Hepatocyte (in vitro differentiated cells): ENCODE measurements around the gene GAPVD1. TPM values are rescaled to one million over a fixed set of nuclear protein-coding genes. Genes with fewer than 3 reads are reported as not detected.

ENCODE experiments used
- DNase-seq: peaks from one replicate; pipeline ENCODE4 v3.0.0-alpha.2; 2016; ENCODE audit warnings: low spot score
- H2AFZ ChIP-seq: fragments of 200-600 bp; sonication (generic); 2 replicates; pipeline ENCODE4 v1.6.0; 2016; ENCODE audit warnings: antibody characterized with exemption, mild to moderate bottlenecking
- H3K27ac ChIP-seq: fragments of 200-600 bp; sonication (generic); 2 replicates; pipeline ENCODE4 v1.5.1; 2016; ENCODE audit warnings: mild to moderate bottlenecking
- H3K27me3 ChIP-seq: fragments of 200-600 bp; sonication (generic); 2 replicates; pipeline ENCODE4 v1.6.1; 2016
- H3K36me3 ChIP-seq: fragments of 200-600 bp; sonication (generic); replicated peaks from 2 replicates; pipeline ENCODE4 v1.5.1; 2016; ENCODE audit warnings: low read depth; ENCODE audit not compliant: insufficient read depth
- H3K4me1 ChIP-seq: fragments of 200-600 bp; sonication (generic); 2 replicates; pipeline ENCODE4 v1.5.1; 2016; ENCODE audit warnings: mild to moderate bottlenecking, moderate library complexity; ENCODE audit not compliant: insufficient read depth
- H3K4me2 ChIP-seq: fragments of 200-600 bp; sonication (generic); 2 replicates; pipeline ENCODE4 v1.6.0; 2016
- H3K4me3 ChIP-seq: fragments of 200-600 bp; sonication (generic); 2 replicates; pipeline ENCODE4 v1.5.1; 2016; ENCODE audit warnings: mild to moderate bottlenecking
- H3K79me2 ChIP-seq: fragments of 200-600 bp; sonication (generic); 2 replicates; pipeline ENCODE4 v1.6.0; 2017; ENCODE audit warnings: mild to moderate bottlenecking
- H3K9me2 ChIP-seq: fragments of 200-600 bp; sonication (generic); replicated peaks from 2 replicates; pipeline ENCODE4 v1.6.0; 2017; ENCODE audit warnings: mild to moderate bottlenecking; ENCODE audit not compliant: insufficient read depth
- H3K9me3 ChIP-seq: fragments of 200-600 bp; sonication (generic); 2 replicates; pipeline ENCODE4 v1.5.1; 2016; ENCODE audit warnings: low read depth, mild to moderate bottlenecking
- H4K20me1 ChIP-seq: fragments of 200-600 bp; sonication (generic); 2 replicates; pipeline ENCODE4 v1.6.0; 2016; ENCODE audit warnings: mild to moderate bottlenecking; ENCODE audit not compliant: insufficient read depth, poor library complexity, severe bottlenecking
- CTCF ChIP-seq: fragments of 200-600 bp; sonication (generic); IDR thresholded peaks from 2 replicates; pipeline ENCODE4 v1.5.1; 2016; ENCODE audit warnings: antibody characterized with exemption, mild to moderate bottlenecking; ENCODE audit not compliant: poor library complexity
- EZH2 ChIP-seq: fragments of 200-600 bp; sonication (generic); IDR thresholded peaks from 2 replicates; pipeline ENCODE4 v1.6.1; 2016; ENCODE audit warnings: antibody characterized with exemption, mild to moderate bottlenecking, borderline replicate concordance
- EZH2phosphoT487 ChIP-seq: fragments of 200-600 bp; sonication (generic); IDR thresholded peaks from one replicate; pipeline ENCODE4 v1.6.1; 2018; ENCODE audit warnings: antibody characterized with exemption, mild to moderate bottlenecking, low read depth, moderate library complexity; ENCODE audit not compliant: unreplicated experiment, severe bottlenecking
- WGBS: methylation state at CpG from one replicate; pipeline ENCODE4 v1.1.6; 2016; ENCODE audit warnings: low lambda C conversion rate; ENCODE audit errors: missing lambda C conversion rate; 5-methylcytosine and 5-hydroxymethylcytosine counted together
- polyA plus RNA-seq: library from polyadenylated mRNA; unstranded; fragments of >200 nt; fragmentation: Nextera tagmentation; extraction: Ambion mirVana; gene quantifications from 2 replicates; pipeline ENCODE4 v1.2.1, GENCODE V29; 2016
- total RNA-seq: library from RNA; depleted of rRNA; stranded (reverse); fragments of >200 nt; gene quantifications from 2 replicates; pipeline ENCODE4 v1.2.3, GENCODE V29; 2014

Gene GAPVD1
- total and polyA plus RNA-seq, 2 experiments from 2014 or later: 25.5 to 44.7 TPM

- H3K4me2 ChIP-seq: no peak overlapping the region
- H3K9me3 ChIP-seq: no peaks in the 10 kb centered on the region
- H3K4me1 ChIP-seq: no peaks in the 10 kb centered on the region
- H3K9me2 ChIP-seq: no peaks in the 10 kb centered on the region
- WGBS: 84% methylated on average over 6 of the region's 6 CpGs
- H3K36me3 ChIP-seq: no peaks in the 10 kb centered on the region
- H2AFZ ChIP-seq: no peak overlapping the region
- DNase-seq: no peak
- no peak overlapping the region for H3K27ac ChIP-seq
- H4K20me1 ChIP-seq: no peaks in the 10 kb centered on the region
- H3K79me2 ChIP-seq: no peaks in the 10 kb centered on the region
- no peak for TF ChIP-seq EZH2
- no peak for TF ChIP-seq CTCF
- TF ChIP-seq EZH2phosphoT487: no peak
- no peaks in the 10 kb centered on the region for H3K27me3 ChIP-seq
- no peak overlapping the region for H3K4me3 ChIP-seq
These were observed 130.1 kb downstream of the GAPVD1 start for GRCh38 chr9:125391704-125392103.

GRCh38 chr9:125393426-125393825, 131.8 kb downstream of the GAPVD1 start:
- no peaks in the 10 kb centered on the region for H3K27me3 ChIP-seq

GRCh38 chr9:125396799-125397198, 135.2 kb downstream of the GAPVD1 start:
- TF ChIP-seq CTCF: no peak
- no peak for TF ChIP-seq EZH2
- TF ChIP-seq EZH2phosphoT487: no peak
- Histone ChIP-seq H2AFZ (no peak overlapping the region), H3K4me2 (no peak overlapping the region), H3K79me2 (no peaks in the 10 kb centered on the region), H3K9me3 (no peaks in the 10 kb centered on the region), H3K27me3 (no peaks in the 10 kb centered on the region), H3K4me1 (no peaks in the 10 kb centered on the region), H3K27ac (no peak overlapping the region), H3K36me3 (no peaks in the 10 kb centered on the region), H4K20me1 (no peaks in the 10 kb centered on the region), H3K4me3 (no peak overlapping the region), H3K9me2 (no peaks in the 10 kb centered on the region)
- WGBS: over 99% methylated on average over 6 of the region's 6 CpGs
- no peak for DNase-seq

More at GRCh38 chr9:125393426-125393825, 131.8 kb downstream of the GAPVD1 start:
- no peaks in the 10 kb centered on the region for H3K36me3 ChIP-seq
- H4K20me1 ChIP-seq: no peaks in the 10 kb centered on the region
- H2AFZ ChIP-seq: no peak overlapping the region
- no peak overlapping the region for H3K27ac ChIP-seq
- WGBS: 91% methylated on average over 3 of the region's 3 CpGs
- H3K79me2 ChIP-seq: no peaks in the 10 kb centered on the region
- no peak overlapping the region for H3K4me3 ChIP-seq
- no peaks in the 10 kb centered on the region for H3K4me1 ChIP-seq
- no peak overlapping the region for H3K4me2 ChIP-seq
- H3K9me3 ChIP-seq: no peaks in the 10 kb centered on the region
- no peak for DNase-seq
- H3K9me2 ChIP-seq: no peaks in the 10 kb centered on the region
- TF ChIP-seq EZH2phosphoT487 (no peak), EZH2 (no peak), CTCF (no peak)

- Histone ChIP-seq H3K79me2 (no peaks in the 10 kb centered on the region), H3K27me3 (no peaks in the 10 kb centered on the region), H3K27ac (no peak overlapping the region), H2AFZ (no peak overlapping the region), H4K20me1 (no peaks in the 10 kb centered on the region), H3K9me2 (no peaks in the 10 kb centered on the region), H3K4me3 (no peak overlapping the region), H3K4me1 (no peaks in the 10 kb centered on the region), H3K36me3 (no peaks in the 10 kb centered on the region), H3K9me3 (no peaks in the 10 kb centered on the region), H3K4me2 (no peak overlapping the region)
- TF ChIP-seq CTCF (no peak), EZH2phosphoT487 (no peak), EZH2 (no peak)
- WGBS: 91% methylated on average over 11 of the region's 11 CpGs
- no peak for DNase-seq
These were observed 136.1 kb downstream of the GAPVD1 start for GRCh38 chr9:125397736-125398135.
